Epithelial cell of esophagus (primary cell): ENCODE results near the gene AGK.
A peak's percentile ranks its signal among the peaks of the same experiment; 100 is the strongest.
"Not testable (repeated sequence)": the region's sequence is repeated elsewhere in the genome, so short reads cannot be mapped to it uniquely, and the experiment has no call there.

ENCODE experiments used
- DNase-seq: peaks from one replicate; pipeline ENCODE4 v3.0.0; 2010; ENCODE audit warnings: low read depth
- H3K4me3 ChIP-seq: 2 replicates; pipeline ENCODE4 v1.5.1; 2011; ENCODE audit warnings: mild to moderate bottlenecking, low read length, control low read depth
- TF ChIP-seq, protein P1 (sequence below): IDR thresholded peaks from 2 replicates; pipeline ENCODE4 v1.5.1; 2011; ENCODE audit warnings: low read depth, mild to moderate bottlenecking, low read length, control low read depth, inconsistent platforms; ENCODE audit not compliant: insufficient read depth; ENCODE audit errors: missing control alignments

Gene AGK

DNA sequence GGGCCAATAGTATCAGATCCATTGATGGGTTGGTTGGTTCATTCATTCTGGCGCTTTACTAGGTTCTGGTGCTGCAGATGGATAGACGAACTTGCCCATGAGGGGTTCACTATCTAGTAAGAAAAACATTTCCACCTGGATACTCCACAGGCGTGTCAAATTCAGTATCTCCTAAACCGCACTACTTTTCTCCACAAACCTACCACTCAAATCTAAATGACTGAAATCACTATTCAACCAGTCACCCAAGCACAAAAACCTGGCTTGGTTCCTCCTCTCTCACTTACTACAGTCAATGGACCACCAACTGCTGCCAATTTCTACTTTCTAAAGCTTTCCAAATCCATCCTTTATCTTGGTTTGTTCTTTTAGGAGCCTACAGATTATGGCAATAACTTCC lies 572 bp downstream of the AGK start:
- DNase-seq, result no peak
- TF ChIP-seq, protein P1, sequence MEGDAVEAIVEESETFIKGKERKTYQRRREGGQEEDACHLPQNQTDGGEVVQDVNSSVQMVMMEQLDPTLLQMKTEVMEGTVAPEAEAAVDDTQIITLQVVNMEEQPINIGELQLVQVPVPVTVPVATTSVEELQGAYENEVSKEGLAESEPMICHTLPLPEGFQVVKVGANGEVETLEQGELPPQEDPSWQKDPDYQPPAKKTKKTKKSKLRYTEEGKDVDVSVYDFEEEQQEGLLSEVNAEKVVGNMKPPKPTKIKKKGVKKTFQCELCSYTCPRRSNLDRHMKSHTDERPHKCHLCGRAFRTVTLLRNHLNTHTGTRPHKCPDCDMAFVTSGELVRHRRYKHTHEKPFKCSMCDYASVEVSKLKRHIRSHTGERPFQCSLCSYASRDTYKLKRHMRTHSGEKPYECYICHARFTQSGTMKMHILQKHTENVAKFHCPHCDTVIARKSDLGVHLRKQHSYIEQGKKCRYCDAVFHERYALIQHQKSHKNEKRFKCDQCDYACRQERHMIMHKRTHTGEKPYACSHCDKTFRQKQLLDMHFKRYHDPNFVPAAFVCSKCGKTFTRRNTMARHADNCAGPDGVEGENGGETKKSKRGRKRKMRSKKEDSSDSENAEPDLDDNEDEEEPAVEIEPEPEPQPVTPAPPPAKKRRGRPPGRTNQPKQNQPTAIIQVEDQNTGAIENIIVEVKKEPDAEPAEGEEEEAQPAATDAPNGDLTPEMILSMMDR, result no peak
- peak overlapping the region; percentile 85 for H3K4me3 ChIP-seq

- no peak for DNase-seq
- no peak overlapping the region for H3K4me3 ChIP-seq
- TF ChIP-seq, protein P1, result no peak
Observed at GRCh38 chr7:141557360-141557759, 6.2 kb downstream of the AGK start.

DNA sequence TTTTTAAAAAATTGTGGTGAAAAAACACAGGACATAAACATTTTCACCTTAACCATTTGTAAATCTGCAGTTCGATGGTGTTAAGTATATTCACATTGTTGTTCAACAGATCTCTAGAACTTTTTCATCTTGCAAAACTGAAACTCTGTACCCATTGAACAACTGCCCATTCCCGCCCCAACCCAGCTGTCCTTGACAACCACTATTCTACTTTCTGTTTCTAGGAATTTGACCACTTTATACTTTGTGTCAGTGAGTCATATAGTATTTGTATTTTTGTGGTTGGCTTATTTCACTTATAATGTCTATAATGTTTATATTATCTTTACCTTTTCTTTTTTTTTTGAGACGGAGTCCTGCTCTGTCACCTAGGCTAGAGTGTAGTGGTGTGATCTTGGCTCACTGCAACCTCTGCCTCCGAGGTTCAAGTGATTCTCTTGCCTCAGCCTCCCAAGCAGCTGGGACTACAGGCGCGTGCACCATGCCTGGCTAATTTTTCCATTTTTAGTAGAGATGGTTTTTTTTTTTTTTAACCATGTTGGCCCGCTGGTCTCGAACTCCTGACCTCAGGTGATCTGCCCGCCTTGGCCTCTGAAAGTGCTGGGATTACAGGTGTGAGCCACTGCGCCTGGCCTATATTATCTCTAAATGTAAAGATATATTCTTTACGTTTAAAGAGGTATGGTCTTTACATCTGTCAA lies 6.8 kb downstream of the AGK start:
- DNase-seq, H3K4me3 ChIP-seq: not testable (repeated sequence)

GRCh38 chr7:141558544-141559183 lies 7.5 kb downstream of the AGK start:
- TF ChIP-seq, protein P1, result no peak
- H3K4me3 ChIP-seq, result no peak overlapping the region
- DNase-seq, result peak; percentile 21

DNA sequence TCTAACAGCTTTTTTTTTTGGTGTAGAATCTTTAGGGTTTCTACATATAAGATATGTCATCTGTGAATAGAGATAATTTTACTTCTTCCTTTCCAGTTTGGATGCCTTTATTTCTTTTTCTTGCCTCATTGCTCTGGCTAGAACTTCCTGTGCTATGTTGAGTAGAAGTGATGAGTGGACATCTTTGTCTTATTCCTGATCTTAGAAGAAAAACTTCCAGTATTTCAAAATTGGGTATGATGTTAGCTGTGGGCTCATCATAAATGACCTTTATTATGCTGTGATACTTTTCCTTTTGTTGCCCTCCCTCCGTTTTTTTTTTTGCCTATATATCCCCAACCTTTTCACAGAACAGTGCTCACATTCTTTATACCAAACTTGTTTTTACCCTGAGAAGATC lies 8.8 kb downstream of the AGK start:
- H3K4me3 ChIP-seq, result no peak overlapping the region
- no peak for DNase-seq
- TF ChIP-seq, protein P1, result no peak

GRCh38 chr7:141562036-141562435 lies 10.8 kb downstream of the AGK start:
- TF ChIP-seq, protein P1, result no peak
- DNase-seq, result no peak
- no peak overlapping the region for H3K4me3 ChIP-seq

- no peak overlapping the region for H3K4me3 ChIP-seq
- no peak for DNase-seq
- TF ChIP-seq, protein P1, result no peak
Observed at GRCh38 chr7:141562543-141562942, 11.3 kb downstream of the AGK start.
